Fibroblast of peridontal ligament (primary cell): ENCODE data around the gene SETD2.

Source experiments
- DNase-seq: peaks from one replicate; pipeline ENCODE4 v3.0.0-alpha.2; 2010; ENCODE audit errors: extremely low read depth

SETD2 gene

GRCh38 chr3:46985588-46985987, 178.3 kb downstream of the SETD2 start:
- DNase-seq, result no peak

- no peak for DNase-seq
Observed at GRCh38 chr3:46984591-46985459, 179.1 kb downstream of the SETD2 start.

GRCh38 chr3:46982546-46982945, 181.4 kb downstream of the SETD2 start:
- DNase-seq, result no peak

GRCh38 chr3:46981932-46982471, 181.9 kb downstream of the SETD2 start:
- no peak for DNase-seq

GRCh38 chr3:46979958-46980497, 183.9 kb downstream of the SETD2 start:
- DNase-seq, result no peak

- peak; percentile 75 for DNase-seq
Observed at GRCh38 chr3:46978985-46979944, 184.6 kb downstream of the SETD2 start, which contains the start of gene NBEAL2. NBEAL2 (plus strand) TSS chr3:46979666; CDS start chr3:46979862, 196 bp downstream.

- no peak for DNase-seq
Observed at GRCh38 chr3:46978381-46978780, 185.5 kb downstream of the SETD2 start.

GRCh38 chr3:46977811-46978195, 186.1 kb downstream of the SETD2 start:
- DNase-seq, result no peak

GRCh38 chr3:46976326-46977190, 187.4 kb downstream of the SETD2 start, which contains the start of gene CCDC12:
CCDC12 (minus strand) TSS chr3:46976745; CDS start chr3:46976732, 13 bp downstream.
- DNase-seq, result peak; percentile 99

GRCh38 chr3:46974421-46975171, 189.3 kb downstream of the SETD2 start:
- DNase-seq, result no peak

GRCh38 chr3:46972396-46972795, 191.5 kb downstream of the SETD2 start:
- no peak for DNase-seq

GRCh38 chr3:46971742-46972141, 192.2 kb downstream of the SETD2 start:
- no peak for DNase-seq

GRCh38 chr3:46971151-46971550, 192.8 kb downstream of the SETD2 start:
- no peak for DNase-seq

- no peak for DNase-seq
Observed at GRCh38 chr3:46970391-46971091, 193.4 kb downstream of the SETD2 start.

- DNase-seq, result no peak
Observed at GRCh38 chr3:46968783-46969428, 195.0 kb downstream of the SETD2 start.

GRCh38 chr3:46966811-46967210, 197.1 kb downstream of the SETD2 start:
- DNase-seq, result no peak
